WTC11 (cell line): ENCODE measurements around the gene HMX2. TPM values are rescaled to one million over a fixed set of nuclear protein-coding genes. Genes with fewer than 3 reads are reported as not detected.

Experiments used
- ATAC-seq: fragments of 200-7000 bp; cut with Tn5 transposase; 2 replicates; pipeline ENCODE4 v1.10.0; 2021; ENCODE audit warnings: mild to moderate bottlenecking, moderate library complexity
- CTCF ChIA-PET: fragments of 300-600 bp; sonication (Branson Sonifier 250); formaldehyde crosslinking; loops from one replicate; lab custom pipeline; 2021; ENCODE audit warnings: antibody characterized with exemption; lab: Charles Lee
- POLR2A ChIA-PET: fragments of 350-600 bp; sonication (Branson Sonifier 250); formaldehyde crosslinking; loops from one replicate; lab custom pipeline; 2021; ENCODE audit warnings: antibody characterized with exemption; lab: Charles Lee
- DNase-seq: peaks from one replicate; pipeline ENCODE4 v3.0.0; 2021; ENCODE audit warnings: low spot score
- H3K27ac Mint-ChIP-seq: 2 replicates; pipeline ENCODE4 v1.8.0; 2021; ENCODE audit warnings: mixed read lengths
- H3K27me3 Mint-ChIP-seq: 2 replicates; pipeline ENCODE4 v1.8.0; 2021; ENCODE audit warnings: low read depth, mild to moderate bottlenecking, moderate library complexity, mixed read lengths
- H3K36me3 Mint-ChIP-seq: 2 replicates; pipeline ENCODE4 v1.8.0; 2021; ENCODE audit warnings: mixed read lengths
- H3K4me1 Mint-ChIP-seq: 2 replicates; pipeline ENCODE4 v1.8.0; 2022; ENCODE audit warnings: mixed read lengths
- H3K4me3 Mint-ChIP-seq: 2 replicates; pipeline ENCODE4 v1.8.0; 2021; ENCODE audit warnings: mild to moderate bottlenecking, moderate library complexity, mixed read lengths
- H3K9me3 Mint-ChIP-seq: 2 replicates; pipeline ENCODE4 v1.8.0; 2021; ENCODE audit warnings: mixed read lengths
- AFF4 ChIP-seq: sonication (generic); formaldehyde crosslinking; IDR thresholded peaks from 2 replicates; pipeline ENCODE4 v1.8.1; 2023; ENCODE audit warnings: mild to moderate bottlenecking, missing genetic modification reagents, borderline replicate concordance
- CBFB ChIP-seq: sonication (generic); formaldehyde crosslinking; IDR thresholded peaks from 2 replicates; pipeline ENCODE4 v1.8.1; 2022; ENCODE audit warnings: mild to moderate bottlenecking, low read depth, missing genetic modification reagents
- CREB1 ChIP-seq: sonication (generic); formaldehyde crosslinking; IDR thresholded peaks from 2 replicates; pipeline ENCODE4 v1.8.0; 2023; ENCODE audit warnings: mild to moderate bottlenecking, missing genetic modification reagents
- EMX1 ChIP-seq: fragments of 250-450 bp; sonication (Bioruptor Pico); IDR thresholded peaks from 2 replicates; pipeline ENCODE4 v1.8.0; 2021; ENCODE audit warnings: mild to moderate bottlenecking
- GABPB1 ChIP-seq: sonication (generic); formaldehyde crosslinking; IDR thresholded peaks from 2 replicates; pipeline ENCODE4 v1.8.1; 2023; ENCODE audit warnings: mild to moderate bottlenecking, missing genetic modification reagents
- JAZF1 ChIP-seq: fragments of 250-450 bp; sonication (Bioruptor Pico); IDR thresholded peaks from 2 replicates; pipeline ENCODE4 v1.9.0; 2021; ENCODE audit warnings: moderate library complexity, mild to moderate bottlenecking, inconsistent platforms
- NFE2L1 ChIP-seq: sonication (generic); formaldehyde crosslinking; IDR thresholded peaks from 2 replicates; pipeline ENCODE4 v1.8.1; 2023; ENCODE audit warnings: missing genetic modification reagents
- OVOL2 ChIP-seq: fragments of 250-450 bp; sonication (Bioruptor Pico); IDR thresholded peaks from 2 replicates; pipeline ENCODE4 v1.9.0; 2021; ENCODE audit warnings: mild to moderate bottlenecking, borderline replicate concordance
- RELA ChIP-seq: sonication (generic); formaldehyde crosslinking; IDR thresholded peaks from 2 replicates; pipeline ENCODE4 v1.8.1; 2022; ENCODE audit warnings: missing genetic modification reagents, mild to moderate bottlenecking, borderline replicate concordance
- TEAD1 ChIP-seq: sonication (generic); formaldehyde crosslinking; IDR thresholded peaks from 2 replicates; pipeline ENCODE4 v1.8.0; 2022; ENCODE audit warnings: mild to moderate bottlenecking, missing genetic modification reagents
- ZNF532 ChIP-seq: fragments of 250-450 bp; sonication (Bioruptor Pico); IDR thresholded peaks from 2 replicates; pipeline ENCODE4 v1.9.0; 2021; ENCODE audit warnings: mild to moderate bottlenecking, borderline replicate concordance
- total RNA-seq: library from RNA; stranded (reverse); gene quantifications from 3 replicates; pipeline ENCODE4 v1.2.3, GENCODE V29; 2021
- TF ChIP-seq, protein P1 (sequence below): sonication (generic); formaldehyde crosslinking; IDR thresholded peaks from 2 replicates; pipeline ENCODE4 v1.8.0; 2023; ENCODE audit warnings: missing genetic modification reagents, mild to moderate bottlenecking, borderline replicate concordance
- TF ChIP-seq, protein P2 (sequence below): fragments of 250-450 bp; sonication (Bioruptor Pico); IDR thresholded peaks from 2 replicates; pipeline ENCODE4 v1.8.0; 2021; ENCODE audit warnings: mild to moderate bottlenecking
- TF ChIP-seq, protein P3 (sequence below): sonication (generic); formaldehyde crosslinking; IDR thresholded peaks from 2 replicates; pipeline ENCODE4 v1.8.1; 2022; ENCODE audit warnings: mild to moderate bottlenecking, moderate library complexity, missing genetic modification reagents

The HMX2 gene
- total RNA-seq, 1 experiment from 2014 or later, result 0.59 TPM

DNA sequence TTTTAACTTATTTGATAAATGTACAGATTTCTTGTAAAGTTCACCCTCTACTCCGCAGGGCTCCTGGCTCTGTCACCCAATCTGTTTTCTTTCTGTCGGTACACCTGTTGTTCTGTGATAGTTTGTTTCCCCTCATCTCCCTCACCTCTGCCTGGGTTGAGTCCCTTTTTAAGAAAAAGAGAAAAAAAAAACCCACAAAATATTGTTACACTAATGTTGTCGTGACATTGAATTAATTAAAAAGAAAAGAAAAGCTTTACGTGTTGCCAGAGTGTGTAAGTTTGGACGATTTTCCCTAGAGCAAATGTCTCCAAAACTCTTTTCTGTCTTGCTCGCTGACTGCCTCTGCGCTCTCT lies 8.8 kb upstream of the HMX2 start (continued):
- TF ChIP-seq, protein P1, sequence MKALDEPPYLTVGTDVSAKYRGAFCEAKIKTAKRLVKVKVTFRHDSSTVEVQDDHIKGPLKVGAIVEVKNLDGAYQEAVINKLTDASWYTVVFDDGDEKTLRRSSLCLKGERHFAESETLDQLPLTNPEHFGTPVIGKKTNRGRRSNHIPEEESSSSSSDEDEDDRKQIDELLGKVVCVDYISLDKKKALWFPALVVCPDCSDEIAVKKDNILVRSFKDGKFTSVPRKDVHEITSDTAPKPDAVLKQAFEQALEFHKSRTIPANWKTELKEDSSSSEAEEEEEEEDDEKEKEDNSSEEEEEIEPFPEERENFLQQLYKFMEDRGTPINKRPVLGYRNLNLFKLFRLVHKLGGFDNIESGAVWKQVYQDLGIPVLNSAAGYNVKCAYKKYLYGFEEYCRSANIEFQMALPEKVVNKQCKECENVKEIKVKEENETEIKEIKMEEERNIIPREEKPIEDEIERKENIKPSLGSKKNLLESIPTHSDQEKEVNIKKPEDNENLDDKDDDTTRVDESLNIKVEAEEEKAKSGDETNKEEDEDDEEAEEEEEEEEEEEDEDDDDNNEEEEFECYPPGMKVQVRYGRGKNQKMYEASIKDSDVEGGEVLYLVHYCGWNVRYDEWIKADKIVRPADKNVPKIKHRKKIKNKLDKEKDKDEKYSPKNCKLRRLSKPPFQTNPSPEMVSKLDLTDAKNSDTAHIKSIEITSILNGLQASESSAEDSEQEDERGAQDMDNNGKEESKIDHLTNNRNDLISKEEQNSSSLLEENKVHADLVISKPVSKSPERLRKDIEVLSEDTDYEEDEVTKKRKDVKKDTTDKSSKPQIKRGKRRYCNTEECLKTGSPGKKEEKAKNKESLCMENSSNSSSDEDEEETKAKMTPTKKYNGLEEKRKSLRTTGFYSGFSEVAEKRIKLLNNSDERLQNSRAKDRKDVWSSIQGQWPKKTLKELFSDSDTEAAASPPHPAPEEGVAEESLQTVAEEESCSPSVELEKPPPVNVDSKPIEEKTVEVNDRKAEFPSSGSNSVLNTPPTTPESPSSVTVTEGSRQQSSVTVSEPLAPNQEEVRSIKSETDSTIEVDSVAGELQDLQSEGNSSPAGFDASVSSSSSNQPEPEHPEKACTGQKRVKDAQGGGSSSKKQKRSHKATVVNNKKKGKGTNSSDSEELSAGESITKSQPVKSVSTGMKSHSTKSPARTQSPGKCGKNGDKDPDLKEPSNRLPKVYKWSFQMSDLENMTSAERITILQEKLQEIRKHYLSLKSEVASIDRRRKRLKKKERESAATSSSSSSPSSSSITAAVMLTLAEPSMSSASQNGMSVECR (CRISPR knock-in tag), result no peak
- TF ChIP-seq CREB1 (CRISPR knock-in tag) (no peak), OVOL2 (no peak), RELA (CRISPR knock-in tag) (no peak), EMX1 (CRISPR knock-in tag) (no peak), TEAD1 (no peak)
- TF ChIP-seq, protein P2, sequence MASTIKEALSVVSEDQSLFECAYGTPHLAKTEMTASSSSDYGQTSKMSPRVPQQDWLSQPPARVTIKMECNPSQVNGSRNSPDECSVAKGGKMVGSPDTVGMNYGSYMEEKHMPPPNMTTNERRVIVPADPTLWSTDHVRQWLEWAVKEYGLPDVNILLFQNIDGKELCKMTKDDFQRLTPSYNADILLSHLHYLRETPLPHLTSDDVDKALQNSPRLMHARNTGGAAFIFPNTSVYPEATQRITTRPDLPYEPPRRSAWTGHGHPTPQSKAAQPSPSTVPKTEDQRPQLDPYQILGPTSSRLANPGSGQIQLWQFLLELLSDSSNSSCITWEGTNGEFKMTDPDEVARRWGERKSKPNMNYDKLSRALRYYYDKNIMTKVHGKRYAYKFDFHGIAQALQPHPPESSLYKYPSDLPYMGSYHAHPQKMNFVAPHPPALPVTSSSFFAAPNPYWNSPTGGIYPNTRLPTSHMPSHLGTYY (CRISPR knock-in tag), result no peak

GRCh38 chr10:123139521-123140163 lies 8.3 kb upstream of the HMX2 start:
- Mint-ChIP-seq H3K4me3 (peak overlapping the region; percentile 61), H3K27me3 (peaks cover 97% of the 10 kb centered on the region), H3K4me1 (peaks cover 58% of the 10 kb centered on the region), H3K27ac (no peak overlapping the region), H3K36me3 (peaks cover 3% of the 10 kb centered on the region; the same call in 1 of the 2 replicates), H3K9me3 (no peaks in the 10 kb centered on the region)
- ChIA-PET POLR2A (interaction anchor here (0.6 to 1.1 kb wide), 4 partner anchors 9 to 129 kb away, joined by 3 to 4 read pairs (median 3); no protein-coding TSS in a partner anchor), CTCF (interaction anchor here (0.8 to 1.6 kb wide), 5 partner anchors 8 to 240 kb away, joined by 3 to 7 read pairs (median 6); partner anchors contain the start of genes BUB3 and HMX2)
- DNase-seq (peak; percentile 73), ATAC-seq (peak; percentile 5)
- TF ChIP-seq NFE2L1 (CRISPR knock-in tag) (0 out of 2 replicates have a peak, but pooled peaks have one; percentile 18), GABPB1 (CRISPR knock-in tag) (peak; percentile 36; the same call in 1 of the 2 replicates), OVOL2 (no peak)

- ATAC-seq (peak; percentile 2), DNase-seq (peak; percentile 56)
- Mint-ChIP-seq H3K27me3 (peaks cover 98% of the 10 kb centered on the region), H3K36me3 (peaks cover 3% of the 10 kb centered on the region; the same call in 1 of the 2 replicates), H3K27ac (no peak overlapping the region), H3K9me3 (no peaks in the 10 kb centered on the region), H3K4me1 (peaks cover 64% of the 10 kb centered on the region), H3K4me3 (peak overlapping the region; percentile 61)
- ChIA-PET CTCF (interaction anchor here (0.8 to 1.8 kb wide), 8 partner anchors 7 to 239 kb away, joined by 3 to 9 read pairs (median 6); partner anchors contain the start of genes BUB3 and HMX2), POLR2A (interaction anchor here (1.0 to 1.1 kb wide), 3 partner anchors 8 to 10 kb away, joined by 3 to 4 read pairs (median 3); no protein-coding TSS in a partner anchor)
- TF ChIP-seq ZNF532 (no peak), JAZF1 (CRISPR knock-in tag) (no peak), AFF4 (CRISPR knock-in tag) (no peak), CBFB (no peak)
- TF ChIP-seq, protein P3, sequence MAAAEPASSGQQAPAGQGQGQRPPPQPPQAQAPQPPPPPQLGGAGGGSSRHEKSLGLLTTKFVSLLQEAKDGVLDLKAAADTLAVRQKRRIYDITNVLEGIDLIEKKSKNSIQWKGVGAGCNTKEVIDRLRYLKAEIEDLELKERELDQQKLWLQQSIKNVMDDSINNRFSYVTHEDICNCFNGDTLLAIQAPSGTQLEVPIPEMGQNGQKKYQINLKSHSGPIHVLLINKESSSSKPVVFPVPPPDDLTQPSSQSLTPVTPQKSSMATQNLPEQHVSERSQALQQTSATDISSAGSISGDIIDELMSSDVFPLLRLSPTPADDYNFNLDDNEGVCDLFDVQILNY (CRISPR knock-in tag), result no peak
These were observed 7.6 kb upstream of the HMX2 start for GRCh38 chr10:123140164-123140982.
